AG04450 (cell line): ENCODE measurements around the gene HLA-DQB1. TPM values are rescaled to one million over a fixed set of nuclear protein-coding genes. Genes with fewer than 3 reads are reported as not detected.

Experiments used
- CTCF ChIA-PET: fragments of 300-600, 350-600 bp; formaldehyde crosslinking; extraction: SDS; loops from one replicate; lab custom pipeline; 2022; ENCODE audit warnings: antibody characterized with exemption, inconsistent platforms; lab: Charles Lee
- POLR2A ChIA-PET: fragments of 350-600 bp; formaldehyde crosslinking; extraction: SDS; loops from one replicate; lab custom pipeline; 2021; ENCODE audit warnings: antibody characterized with exemption, inconsistent platforms; lab: Yijun Ruan, JAX
- DNase-seq: peaks from one replicate; pipeline ENCODE4 v3.0.0-alpha.2; 2011; ENCODE audit warnings: low read depth, low spot score
- H3K27ac ChIP-seq: one replicate; pipeline ENCODE4 v1.5.1; 2012; ENCODE audit warnings: low read depth, low read length, control low read depth
- H3K27me3 ChIP-seq: one replicate; pipeline ENCODE4 v1.6.0; 2012; ENCODE audit warnings: low read length; ENCODE audit not compliant: control insufficient read depth, insufficient read depth
- H3K4me3 ChIP-seq: 2 replicates; pipeline ENCODE4 v1.5.1; 2011; ENCODE audit warnings: mild to moderate bottlenecking, low read depth, low read length, control low read depth
- H3K9me3 ChIP-seq: 2 replicates; pipeline ENCODE4 v1.5.1; 2012; ENCODE audit warnings: low read length; ENCODE audit not compliant: control insufficient read depth, insufficient read depth
- CTCF ChIP-seq: IDR thresholded peaks from 2 replicates; pipeline ENCODE4 v1.5.1; 2011; ENCODE audit warnings: low read depth, low read length, control low read depth, inconsistent platforms
- polyA plus RNA-seq: library from polyadenylated mRNA; depleted of rRNA; stranded (reverse); fragments of >200 nt; gene quantifications from 2 replicates; pipeline ENCODE4 v1.2.3, GENCODE V29; 2011

The HLA-DQB1 gene
- polyA plus RNA-seq, 1 experiment: not detected

DNA sequence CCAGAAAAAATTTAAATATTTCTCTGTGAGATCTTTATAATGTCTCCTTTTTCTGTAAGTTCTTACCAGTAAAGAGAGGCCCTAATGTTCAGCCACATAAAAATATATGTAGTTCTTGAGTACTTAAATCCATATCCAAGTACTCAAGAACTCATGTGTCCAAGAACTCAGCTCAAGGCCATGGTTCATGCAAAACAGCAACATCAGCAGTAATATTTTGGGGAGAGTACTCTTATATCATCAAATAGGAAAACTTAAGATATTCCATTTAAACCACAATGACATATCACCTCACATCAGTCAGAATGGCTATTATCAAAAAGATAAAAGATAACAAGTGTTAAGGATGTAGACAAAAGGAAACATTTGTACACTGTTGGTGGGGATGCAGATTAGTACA, 3.4 kb upstream of the HLA-DQB1 start:
- no peaks in the 10 kb centered on the region for H3K27me3 ChIP-seq
- TF ChIP-seq CTCF: no peak
- no peak overlapping the region for H3K27ac ChIP-seq
- POLR2A ChIA-PET: no interaction called here
- H3K4me3 ChIP-seq: no peak overlapping the region
- H3K9me3 ChIP-seq: no peaks in the 10 kb centered on the region
- DNase-seq: no peak
- CTCF ChIA-PET: no interaction called here

- TF ChIP-seq CTCF: no peak
- ChIA-PET CTCF (no interaction called here), POLR2A (no interaction called here)
- no peaks in the 10 kb centered on the region for H3K27me3 ChIP-seq
- no peak for DNase-seq
- no peak overlapping the region for H3K27ac ChIP-seq
- H3K4me3 ChIP-seq: no peak overlapping the region
- no peaks in the 10 kb centered on the region for H3K9me3 ChIP-seq
These were observed 2.8 kb upstream of the HLA-DQB1 start for GRCh38 chr6:32669240-32669639.

DNA sequence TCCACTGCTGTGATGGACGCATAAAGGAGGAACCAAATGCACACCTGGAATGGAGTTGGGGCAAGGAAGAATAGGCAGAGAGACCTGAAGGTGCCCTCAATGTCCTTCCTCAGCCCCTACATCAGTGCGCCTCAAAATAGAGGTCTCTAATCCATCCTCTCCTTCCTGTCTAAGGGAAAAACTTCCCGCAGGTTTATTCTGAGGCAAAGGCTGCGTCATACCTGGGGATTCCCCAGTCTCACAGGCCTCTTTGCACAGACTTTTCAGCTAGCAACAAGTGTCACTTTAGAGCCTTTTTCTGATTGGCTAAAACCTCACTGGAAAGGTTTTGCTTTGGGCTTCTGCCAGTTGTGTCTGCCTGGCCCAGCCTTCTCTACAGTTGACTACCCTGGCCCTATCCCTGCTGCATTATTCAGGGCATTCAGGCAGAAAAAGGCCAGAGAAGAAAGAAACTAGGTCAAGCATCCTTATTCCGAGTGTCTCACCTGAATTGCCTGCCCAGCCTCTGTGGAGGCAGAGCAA, 1.8 kb upstream of the HLA-DQB1 start:
- Histone ChIP-seq H3K27me3 (no peaks in the 10 kb centered on the region), H3K27ac (no peak overlapping the region), H3K4me3 (no peak overlapping the region), H3K9me3 (no peaks in the 10 kb centered on the region)
- CTCF ChIA-PET: no interaction called here
- POLR2A ChIA-PET: no interaction called here
- DNase-seq: no peak
- TF ChIP-seq CTCF: no peak

DNA sequence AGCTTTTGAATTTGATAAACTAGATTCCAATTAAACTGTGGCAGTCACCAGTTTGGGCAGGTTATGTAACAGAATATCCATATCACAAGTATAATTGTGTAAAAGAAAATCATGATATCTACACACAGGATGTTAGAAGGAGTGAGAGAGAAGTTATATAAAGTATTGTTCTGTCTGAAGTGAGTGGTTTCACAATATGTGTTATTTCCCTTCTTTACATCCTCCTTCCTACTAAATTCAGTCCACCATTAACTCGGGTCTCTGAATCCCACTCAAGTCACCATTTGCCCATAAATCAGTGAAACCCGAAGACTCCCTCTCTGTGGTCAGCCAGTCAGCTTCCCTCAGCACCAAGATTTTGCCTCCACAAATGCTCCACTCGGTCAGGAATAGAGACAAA, 796 bp downstream of the HLA-DQB1 start:
- no peaks in the 10 kb centered on the region for H3K27me3 ChIP-seq
- H3K27ac ChIP-seq: no peak overlapping the region
- POLR2A ChIA-PET: no interaction called here
- H3K4me3 ChIP-seq: no peak overlapping the region
- no peak for DNase-seq
- H3K9me3 ChIP-seq: no peaks in the 10 kb centered on the region
- CTCF ChIA-PET: no interaction called here
- TF ChIP-seq CTCF: no peak

- ChIA-PET POLR2A (no interaction called here), CTCF (no interaction called here)
- Histone ChIP-seq H3K9me3 (no peaks in the 10 kb centered on the region), H3K4me3 (no peak overlapping the region), H3K27me3 (no peaks in the 10 kb centered on the region), H3K27ac (no peak overlapping the region)
- TF ChIP-seq CTCF: no peak
- DNase-seq: no peak
These were observed 1.6 kb downstream of the HLA-DQB1 start for GRCh38 chr6:32664827-32665362.
